ENCODE measurements around the gene AHCYL2.

DNA sequence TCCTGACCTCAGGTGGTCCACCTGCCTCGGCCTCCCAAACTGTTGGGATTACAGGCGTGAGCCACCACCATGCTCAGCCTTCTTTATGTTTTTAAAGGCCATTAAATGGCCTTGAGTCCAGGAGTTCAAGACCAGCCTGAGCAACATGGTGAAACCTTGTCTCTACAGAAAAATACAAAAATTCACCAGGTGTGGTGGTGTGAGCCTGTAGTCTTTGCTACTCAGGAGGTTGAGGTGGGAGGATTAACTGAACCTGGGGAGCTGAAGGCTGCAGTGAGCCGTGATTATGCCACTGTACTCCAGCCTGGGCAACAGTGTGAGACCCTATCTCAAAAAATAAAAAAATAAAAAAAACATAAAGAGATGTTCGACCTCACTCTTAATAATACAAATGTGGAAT lies 25.4 kb upstream of the AHCYL2 start:
- TF ChIP-seq, protein P1, sequence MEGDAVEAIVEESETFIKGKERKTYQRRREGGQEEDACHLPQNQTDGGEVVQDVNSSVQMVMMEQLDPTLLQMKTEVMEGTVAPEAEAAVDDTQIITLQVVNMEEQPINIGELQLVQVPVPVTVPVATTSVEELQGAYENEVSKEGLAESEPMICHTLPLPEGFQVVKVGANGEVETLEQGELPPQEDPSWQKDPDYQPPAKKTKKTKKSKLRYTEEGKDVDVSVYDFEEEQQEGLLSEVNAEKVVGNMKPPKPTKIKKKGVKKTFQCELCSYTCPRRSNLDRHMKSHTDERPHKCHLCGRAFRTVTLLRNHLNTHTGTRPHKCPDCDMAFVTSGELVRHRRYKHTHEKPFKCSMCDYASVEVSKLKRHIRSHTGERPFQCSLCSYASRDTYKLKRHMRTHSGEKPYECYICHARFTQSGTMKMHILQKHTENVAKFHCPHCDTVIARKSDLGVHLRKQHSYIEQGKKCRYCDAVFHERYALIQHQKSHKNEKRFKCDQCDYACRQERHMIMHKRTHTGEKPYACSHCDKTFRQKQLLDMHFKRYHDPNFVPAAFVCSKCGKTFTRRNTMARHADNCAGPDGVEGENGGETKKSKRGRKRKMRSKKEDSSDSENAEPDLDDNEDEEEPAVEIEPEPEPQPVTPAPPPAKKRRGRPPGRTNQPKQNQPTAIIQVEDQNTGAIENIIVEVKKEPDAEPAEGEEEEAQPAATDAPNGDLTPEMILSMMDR (IDR thresholded peaks at IDR 0.05; ENCODE audit: low read depth, low read length, missing input control), result no peak
- TF ChIP-seq, protein P2, sequence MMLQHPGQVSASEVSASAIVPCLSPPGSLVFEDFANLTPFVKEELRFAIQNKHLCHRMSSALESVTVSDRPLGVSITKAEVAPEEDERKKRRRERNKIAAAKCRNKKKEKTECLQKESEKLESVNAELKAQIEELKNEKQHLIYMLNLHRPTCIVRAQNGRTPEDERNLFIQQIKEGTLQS (IDR thresholded peaks at IDR 0.05), result no peak
- TF ChIP-seq ZBTB33 (IDR thresholded peaks at IDR 0.05) (no peak), EGR1 (IDR thresholded peaks at IDR 0.05; ENCODE audit: low read depth in 2 of 2) (no peak), GABPA (IDR thresholded peaks at IDR 0.05 in 1 of 2, conservative IDR thresholded peaks at IDR 0.05 in 1 of 2) (no peak), RAD21 (IDR thresholded peaks at IDR 0.05) (no peak), FOXA1 (IDR thresholded peaks at IDR 0.05) (no peak), TAF1 (conservative IDR thresholded peaks at IDR 0.05) (no peak), MAX (IDR thresholded peaks at IDR 0.05) (no peak), YY1 (IDR thresholded peaks at IDR 0.05) (no peak)
- TF ChIP-seq, protein P3, sequence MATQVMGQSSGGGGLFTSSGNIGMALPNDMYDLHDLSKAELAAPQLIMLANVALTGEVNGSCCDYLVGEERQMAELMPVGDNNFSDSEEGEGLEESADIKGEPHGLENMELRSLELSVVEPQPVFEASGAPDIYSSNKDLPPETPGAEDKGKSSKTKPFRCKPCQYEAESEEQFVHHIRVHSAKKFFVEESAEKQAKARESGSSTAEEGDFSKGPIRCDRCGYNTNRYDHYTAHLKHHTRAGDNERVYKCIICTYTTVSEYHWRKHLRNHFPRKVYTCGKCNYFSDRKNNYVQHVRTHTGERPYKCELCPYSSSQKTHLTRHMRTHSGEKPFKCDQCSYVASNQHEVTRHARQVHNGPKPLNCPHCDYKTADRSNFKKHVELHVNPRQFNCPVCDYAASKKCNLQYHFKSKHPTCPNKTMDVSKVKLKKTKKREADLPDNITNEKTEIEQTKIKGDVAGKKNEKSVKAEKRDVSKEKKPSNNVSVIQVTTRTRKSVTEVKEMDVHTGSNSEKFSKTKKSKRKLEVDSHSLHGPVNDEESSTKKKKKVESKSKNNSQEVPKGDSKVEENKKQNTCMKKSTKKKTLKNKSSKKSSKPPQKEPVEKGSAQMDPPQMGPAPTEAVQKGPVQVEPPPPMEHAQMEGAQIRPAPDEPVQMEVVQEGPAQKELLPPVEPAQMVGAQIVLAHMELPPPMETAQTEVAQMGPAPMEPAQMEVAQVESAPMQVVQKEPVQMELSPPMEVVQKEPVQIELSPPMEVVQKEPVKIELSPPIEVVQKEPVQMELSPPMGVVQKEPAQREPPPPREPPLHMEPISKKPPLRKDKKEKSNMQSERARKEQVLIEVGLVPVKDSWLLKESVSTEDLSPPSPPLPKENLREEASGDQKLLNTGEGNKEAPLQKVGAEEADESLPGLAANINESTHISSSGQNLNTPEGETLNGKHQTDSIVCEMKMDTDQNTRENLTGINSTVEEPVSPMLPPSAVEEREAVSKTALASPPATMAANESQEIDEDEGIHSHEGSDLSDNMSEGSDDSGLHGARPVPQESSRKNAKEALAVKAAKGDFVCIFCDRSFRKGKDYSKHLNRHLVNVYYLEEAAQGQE (IDR thresholded peaks at IDR 0.05), result no peak
